A549 (cell line): ENCODE data around the gene DIP2A. TPM values are rescaled to one million over a fixed set of nuclear protein-coding genes. Genes with fewer than 3 reads are reported as not detected.

ENCODE experiments used
- ATAC-seq, 2 experiments: fragments of 200-7000 bp in 1 of 2; fragments of >200 bp in 1 of 2; cut with Nextera tagmentation in 1 of 2; cut with Tn5 transposase in 1 of 2; 3 replicates each; pipeline versions ENCODE4 v1.8.0 to v1.9.1; 2018 to 2020; ENCODE audit warnings: mild to moderate bottlenecking in 1 of 2, moderate library complexity in 1 of 2
- CTCF ChIA-PET: fragments of 300-600 bp; sonication (Branson Sonifier 250); formaldehyde crosslinking; extraction: SDS; loops from one replicate; lab custom pipeline; 2021; ENCODE audit warnings: antibody characterized with exemption, inconsistent platforms; lab: Yijun Ruan, JAX
- POLR2A ChIA-PET: fragments of 350-600 bp; formaldehyde crosslinking; extraction: SDS; loops from one replicate; lab custom pipeline; 2021; ENCODE audit warnings: antibody characterized with exemption, inconsistent platforms; lab: Yijun Ruan, JAX
- DNase-seq, 2 experiments: peaks; one replicate each; pipeline versions ENCODE4 v3.0.0 to v3.0.0-alpha.2; 2011 to 2016; ENCODE audit warnings: low read depth in 1 of 2, low spot score in 1 of 2
- FAIRE-seq: peaks from 2 replicates; lab custom pipeline; 2011; peaks lifted over from hg19 to GRCh38; lab: Jason Lieb, UNC
- H3K27ac ChIP-seq, 2 experiments: fragments of >200 bp; sonication (Bioruptor Twin); formaldehyde crosslinking; 3 replicates each; pipeline ENCODE4 v1.5.1; 2016 to 2017
- H3K4me1 ChIP-seq: fragments of >200 bp; sonication (Bioruptor Twin); formaldehyde crosslinking; 3 replicates; pipeline ENCODE4 v1.6.1; 2016
- H3K4me2 ChIP-seq: fragments of >200 bp; sonication (Bioruptor Twin); formaldehyde crosslinking; 3 replicates; pipeline ENCODE4 v1.6.1; 2016
- H3K4me3 ChIP-seq: fragments of >200 bp; sonication (Bioruptor Twin); formaldehyde crosslinking; 3 replicates; pipeline ENCODE4 v1.5.1; 2016
- H3K9me3 ChIP-seq: fragments of >200 bp; sonication (Bioruptor Twin); formaldehyde crosslinking; 3 replicates; pipeline ENCODE4 v1.6.1; 2016
- CBX2 ChIP-seq: fragments of 200-600 bp; sonication (generic); IDR thresholded peaks from 2 replicates; pipeline ENCODE4 v1.6.1; 2016; ENCODE audit warnings: low read depth, mild to moderate bottlenecking, borderline replicate concordance
- CBX8 ChIP-seq: fragments of 200-600 bp; sonication (generic); IDR thresholded peaks from 2 replicates; pipeline ENCODE4 v1.6.1; 2016
- CTCF ChIP-seq: fragments of >200 bp; sonication (Bioruptor Twin); formaldehyde crosslinking; IDR thresholded peaks from 3 replicates; pipeline ENCODE4 v1.5.1; 2016
- E2F6 ChIP-seq: IDR thresholded peaks from 2 replicates; pipeline ENCODE4 v1.6.1; 2012; ENCODE audit warnings: low read depth, borderline replicate concordance
- EHMT2 ChIP-seq: fragments of 200-600 bp; sonication (generic); IDR thresholded peaks from 2 replicates; pipeline ENCODE4 v1.6.1; 2016; ENCODE audit warnings: antibody characterized with exemption, low read depth, mild to moderate bottlenecking, moderate library complexity
- ESRRA ChIP-seq: fragments of 150-350 bp; IDR thresholded peaks from 2 replicates; pipeline ENCODE4 v1.6.1; 2014; ENCODE audit warnings: mild to moderate bottlenecking, low read length, borderline replicate concordance
- HDAC2 ChIP-seq: fragments of 200-600 bp; sonication (generic); IDR thresholded peaks from 2 replicates; pipeline ENCODE4 v1.6.1; 2016
- HES2 ChIP-seq: fragments of >200 bp; sonication (Bioruptor Twin); formaldehyde crosslinking; IDR thresholded peaks from 2 replicates; pipeline ENCODE4 v1.6.1; 2016
- HEYL ChIP-seq: fragments of 250-450 bp; sonication (Bioruptor Pico); IDR thresholded peaks from 2 replicates; pipeline ENCODE4 v1.8.0; 2021; ENCODE audit warnings: mild to moderate bottlenecking, moderate library complexity
- HOXA7 ChIP-seq: fragments of 250-450 bp; sonication (Bioruptor Pico); IDR thresholded peaks from 2 replicates; pipeline ENCODE4 v1.5.0; 2020; ENCODE audit warnings: mild to moderate bottlenecking, moderate library complexity
- HOXB5 ChIP-seq: fragments of 250-450 bp; sonication (Bioruptor Pico); IDR thresholded peaks from 2 replicates; pipeline ENCODE4 v1.5.0; 2020; ENCODE audit warnings: mild to moderate bottlenecking, moderate library complexity
- JUNB ChIP-seq: fragments of >200 bp; sonication (Bioruptor Twin); formaldehyde crosslinking; IDR thresholded peaks from 2 replicates; pipeline ENCODE4 v1.6.1; 2016
- KDM1A ChIP-seq: fragments of 200-600 bp; sonication (generic); IDR thresholded peaks from 2 replicates; pipeline ENCODE4 v1.6.1; 2016; ENCODE audit warnings: low read depth, mild to moderate bottlenecking
- KDM5A ChIP-seq: fragments of 200-600 bp; sonication (generic); IDR thresholded peaks from 2 replicates; pipeline ENCODE4 v1.6.1; 2016; ENCODE audit warnings: antibody characterized with exemption, mild to moderate bottlenecking
- MAX ChIP-seq: IDR thresholded peaks from 2 replicates; pipeline ENCODE4 v1.6.1; 2012
- NR3C1 ChIP-seq: fragments of >200 bp; sonication (Bioruptor Twin); formaldehyde crosslinking; IDR thresholded peaks from 3 replicates; pipeline ENCODE4 v1.6.1; 2017
- POLR2AphosphoS2 ChIP-seq: conservative IDR thresholded peaks from 2 replicates; pipeline ENCODE4 v1.6.1; 2012; ENCODE audit warnings: low read length, improper control_type of control experiment, inconsistent platforms
- RAD21 ChIP-seq, 2 experiments: fragments of >200 bp in 1 of 2; sonication (Bioruptor Twin) in 1 of 2; formaldehyde crosslinking in 1 of 2; IDR thresholded peaks in 1 of 2; conservative IDR thresholded peaks in 1 of 2; 2 replicates in 1 of 2; 3 replicates in 1 of 2; pipeline ENCODE4 v1.6.1; 2012 to 2018; ENCODE audit warnings: inconsistent platforms in 1 of 2
- RARB ChIP-seq: fragments of 250-450 bp; sonication (Bioruptor Pico); IDR thresholded peaks from 2 replicates; pipeline ENCODE4 v1.8.0; 2021; ENCODE audit warnings: mild to moderate bottlenecking, moderate library complexity
- RCOR1 ChIP-seq: fragments of 150-350 bp; IDR thresholded peaks from 2 replicates; pipeline ENCODE4 v1.6.1; 2014; ENCODE audit warnings: antibody characterized with exemption, low read length, low read depth
- REST ChIP-seq: fragments of 200-600 bp; sonication (generic); IDR thresholded peaks from 2 replicates; pipeline ENCODE4 v1.6.1; 2016; ENCODE audit warnings: antibody characterized with exemption, mild to moderate bottlenecking, moderate library complexity
- RFX5 ChIP-seq: fragments of 450-650 bp; IDR thresholded peaks from 2 replicates; pipeline ENCODE4 v1.7.1; 2014; ENCODE audit warnings: antibody characterized with exemption, mild to moderate bottlenecking, moderate library complexity
- RNF2 ChIP-seq: fragments of 200-600 bp; sonication (generic); IDR thresholded peaks from 2 replicates; pipeline ENCODE4 v1.6.1; 2016; ENCODE audit warnings: low read depth, mild to moderate bottlenecking, antibody characterized with exemption, moderate library complexity, borderline replicate concordance
- SMC3 ChIP-seq: fragments of >200 bp; sonication (Bioruptor Twin); formaldehyde crosslinking; IDR thresholded peaks from 3 replicates; pipeline ENCODE4 v1.6.1; 2018; ENCODE audit warnings: inconsistent platforms
- SREBF2 ChIP-seq: fragments of 450-650 bp; IDR thresholded peaks from 2 replicates; pipeline ENCODE4 v1.6.1; 2014; ENCODE audit warnings: mild to moderate bottlenecking, moderate library complexity
- TFCP2L1 ChIP-seq: fragments of 250-450 bp; sonication (Bioruptor Pico); IDR thresholded peaks from 2 replicates; pipeline ENCODE4 v1.5.0; 2021; ENCODE audit warnings: mild to moderate bottlenecking
- TP53 ChIP-seq: fragments of 250-450 bp; sonication (Bioruptor Pico); IDR thresholded peaks from 2 replicates; pipeline ENCODE4 v1.5.0; 2021; ENCODE audit warnings: mild to moderate bottlenecking, moderate library complexity
- ZC3H11A ChIP-seq: fragments of 450-650 bp; IDR thresholded peaks from 2 replicates; pipeline ENCODE4 v1.6.1; 2014; ENCODE audit warnings: antibody characterized with exemption, mild to moderate bottlenecking
- WGBS: methylation state at CpG from one replicate; pipeline ENCODE4 v1.1.6; 2017; ENCODE audit errors: missing lambda C conversion rate; 5-methylcytosine and 5-hydroxymethylcytosine counted together
- polyA plus RNA-seq, 4 experiments: library from polyadenylated mRNA; depleted of rRNA in 3 of 4; stranded (reverse); fragments of >200 nt; fragmentation: RNase III in 1 of 4; extraction: RNeasy Plus Mini Kit Qiagen cat#74134 plus additional on column Dnase treatment in 1 of 4; gene quantifications; 2 replicates in 3 of 4; 3 replicates in 1 of 4; pipeline ENCODE4 v1.2.3, GENCODE V29; 2011 to 2017

The DIP2A gene
- polyA plus RNA-seq, 2 of the 4 experiments (the other 2 are of a cell fraction): 13.3 to 18.4 TPM

GRCh38 chr21:46550116-46550941 is 91.6 kb downstream of the DIP2A start:
- Histone ChIP-seq H3K4me1 (no peaks in the 10 kb centered on the region), H3K4me3 (no peak overlapping the region), H3K27ac (no peak overlapping the region), H3K9me3 (no peaks in the 10 kb centered on the region), H3K4me2 (no peak overlapping the region)
- no peak for ATAC-seq
- TF ChIP-seq RFX5: no peak
- no peak for TF ChIP-seq RARB
- no peak for TF ChIP-seq HES2
- no peak for TF ChIP-seq ZC3H11A
- TF ChIP-seq SMC3: no peak
- no peak for TF ChIP-seq HOXB5 (CRISPR knock-in tag)
- TF ChIP-seq CBX8: no peak
- no peak for TF ChIP-seq CTCF
- TF ChIP-seq RCOR1: no peak
- TF ChIP-seq JUNB: no peak
- no peak for TF ChIP-seq REST
- POLR2A ChIA-PET: no interaction called here
- DNase-seq: no peak
- CTCF ChIA-PET: no interaction called here
- FAIRE-seq: no peak
- 87% methylated on average over 11 of the region's 12 CpGs for WGBS

GRCh38 chr21:46551636-46552241 is 93.0 kb downstream of the DIP2A start:
- Histone ChIP-seq H3K4me2 (no peak overlapping the region), H3K27ac (no peak overlapping the region), H3K4me3 (no peak overlapping the region), H3K4me1 (no peaks in the 10 kb centered on the region), H3K9me3 (no peaks in the 10 kb centered on the region)
- TF ChIP-seq RCOR1 (no peak), RNF2 (no peak), KDM5A (no peak), HOXA7 (CRISPR knock-in tag) (no peak), RFX5 (no peak), NR3C1 (no peak), HDAC2 (no peak), TFCP2L1 (CRISPR knock-in tag) (no peak), CBX2 (no peak), ESRRA (no peak), HEYL (CRISPR knock-in tag) (no peak), MAX (no peak), RAD21 (conservative IDR thresholded peaks at IDR 0.05 in 1 of 2, IDR thresholded peaks at IDR 0.05 in 1 of 2) (no peak), EHMT2 (no peak), E2F6 (no peak), POLR2AphosphoS2 (no peak), SREBF2 (no peak), KDM1A (no peak), TP53 (no peak)
- WGBS: 94% methylated on average over 18 of the region's 24 CpGs
- FAIRE-seq (no peak), ATAC-seq (no peak), DNase-seq (no peak)
- ChIA-PET POLR2A (no interaction called here), CTCF (interaction anchor here (0.7 kb wide), 1 partner anchor 71 kb away, joined by 3 read pairs; no protein-coding TSS in a partner anchor)
